HL-60 (cell line): Measurements from ENCODE around the gene ARMC6.

Source experiments
- DNase-seq, 2 experiments: peaks; one replicate each; pipeline ENCODE4 v3.0.0-alpha.2; 2010 to 2020; ENCODE audit warnings: low read depth in 1 of 2, low spot score in 1 of 2
- H3K27ac ChIP-seq: fragments of 250-450 bp; sonication (Bioruptor Pico); replicated peaks from 2 replicates; pipeline ENCODE4 v1.5.1; 2020; ENCODE audit warnings: mild to moderate bottlenecking, moderate library complexity
- H3K27me3 ChIP-seq: fragments of 250-450 bp; sonication (Bioruptor Pico); 2 replicates; pipeline ENCODE4 v1.5.1; 2021; ENCODE audit warnings: mild to moderate bottlenecking, moderate library complexity; ENCODE audit not compliant: insufficient read depth, poor library complexity, severe bottlenecking
- H3K4me3 ChIP-seq: replicated peaks from 2 replicates; pipeline ENCODE4 v1.5.1; 2011; ENCODE audit warnings: mild to moderate bottlenecking, control low read depth, low read length; ENCODE audit not compliant: insufficient read depth
- CTCF ChIP-seq: IDR thresholded peaks from one replicate; pipeline ENCODE4 v1.5.1; 2011; ENCODE audit warnings: low read length, control low read depth, inconsistent platforms; ENCODE audit not compliant: insufficient read depth
- GABPA ChIP-seq: IDR thresholded peaks from 2 replicates; pipeline ENCODE4 v1.6.1; 2012; ENCODE audit warnings: low read depth
- POLR2AphosphoS5 ChIP-seq: IDR thresholded peaks from 2 replicates; pipeline ENCODE4 v1.6.1; 2012; ENCODE audit warnings: low read depth
- REST ChIP-seq: IDR thresholded peaks from 2 replicates; pipeline ENCODE4 v1.6.1; 2012; ENCODE audit warnings: low read depth; ENCODE audit not compliant: insufficient replicate concordance
- SPI1 ChIP-seq: IDR thresholded peaks from 2 replicates; pipeline ENCODE4 v1.6.1; 2012; ENCODE audit warnings: low read depth, mild to moderate bottlenecking, borderline replicate concordance

The ARMC6 gene

DNA sequence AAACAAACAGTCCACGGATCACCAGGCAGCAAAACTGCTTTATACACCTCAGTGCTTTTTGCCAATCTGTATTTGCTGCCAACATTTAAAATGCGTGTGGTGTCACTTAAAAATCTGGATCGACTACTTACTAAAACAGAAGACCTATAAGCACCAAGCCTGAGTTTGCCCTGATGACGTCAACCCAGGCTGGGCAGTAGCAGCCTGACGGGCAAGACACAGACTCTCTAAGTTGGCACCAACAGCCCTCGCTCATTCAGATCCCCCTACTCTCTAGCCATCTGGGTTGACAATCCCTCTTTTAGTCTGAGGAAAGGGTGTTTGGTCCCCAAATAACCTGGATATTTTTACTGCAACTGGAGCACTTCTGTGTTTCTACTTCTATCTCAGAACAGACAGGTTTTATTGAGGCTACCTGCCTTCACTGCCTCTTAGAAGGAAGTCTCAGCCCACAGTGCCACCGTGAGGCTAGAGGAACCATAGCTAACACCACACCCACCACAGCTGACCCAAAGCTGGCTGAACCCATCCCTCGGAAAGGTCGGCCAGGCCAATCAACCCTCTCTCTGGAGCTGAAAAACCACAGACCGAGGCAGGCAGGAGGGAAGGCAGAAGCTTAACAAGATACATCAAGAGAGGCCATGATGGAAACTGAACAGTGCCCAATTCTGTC is 7.0 kb upstream of the ARMC6 start:
- Histone ChIP-seq H3K27ac (no peak overlapping the region), H3K27me3 (no peaks in the 10 kb centered on the region), H3K4me3 (no peak overlapping the region)
- DNase-seq, result peak in 1 of 2 experiments; percentile 60
- no peak for TF ChIP-seq SPI1
- no peak for TF ChIP-seq GABPA
- peak; percentile 8 for TF ChIP-seq CTCF
- no peak for TF ChIP-seq REST
- no peak for TF ChIP-seq POLR2AphosphoS5

- Histone ChIP-seq H3K27ac (no peak overlapping the region), H3K4me3 (no peak overlapping the region), H3K27me3 (no peaks in the 10 kb centered on the region)
- TF ChIP-seq SPI1 (no peak), CTCF (no peak), GABPA (no peak), POLR2AphosphoS5 (no peak), REST (no peak)
- no peak for DNase-seq
Observed at GRCh38 chr19:19027228-19027627, 6.2 kb upstream of the ARMC6 start.

DNA sequence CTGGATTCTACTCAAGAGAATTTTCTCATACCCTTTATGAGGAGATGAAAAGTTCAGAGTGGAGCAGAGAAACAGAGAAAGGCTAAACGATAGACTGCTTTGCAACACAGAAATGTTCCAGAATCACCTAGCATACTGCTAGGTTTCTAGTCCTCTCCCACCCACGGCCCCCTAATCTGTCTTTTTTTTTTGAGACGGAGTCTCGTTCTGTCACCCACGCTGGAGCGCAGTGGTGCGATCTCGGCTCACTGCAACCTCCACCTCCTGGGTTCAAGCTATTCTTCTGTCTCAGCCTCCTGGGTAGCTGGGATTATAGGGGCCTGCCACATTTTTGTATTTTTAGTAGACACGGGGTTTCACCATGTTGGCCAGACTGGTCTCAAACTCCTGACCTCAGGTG is 4.9 kb upstream of the ARMC6 start:
- TF ChIP-seq CTCF, result no peak
- no peak for TF ChIP-seq POLR2AphosphoS5
- no peak for TF ChIP-seq SPI1
- no peak for TF ChIP-seq REST
- TF ChIP-seq GABPA, result no peak
- H3K27ac ChIP-seq, result no peak overlapping the region
- no peak overlapping the region for H3K4me3 ChIP-seq
- H3K27me3 ChIP-seq, result no peaks in the 10 kb centered on the region
- no peak for DNase-seq
